Suprapubic skin (tissue), 4 donors: ENCODE measurements around the gene CD19. TPM values are rescaled to one million over a fixed set of nuclear protein-coding genes. Genes with fewer than 3 reads are reported as not detected.
"Not testable (repeated sequence)": the region's sequence is repeated elsewhere in the genome, so short reads cannot be mapped to it uniquely, and the experiment has no call there.

ENCODE experiments used
- DNase-seq, 2 donors: peaks; one replicate each; pipeline ENCODE4 v3.0.0-alpha.2; 2019; ENCODE audit warnings: low spot score in 2 of 2
- H3K27ac ChIP-seq: fragments of 200-600 bp; sonication (generic); one replicate; pipeline ENCODE4 v1.5.1; 2019
- H3K27me3 ChIP-seq: fragments of 200-600 bp; sonication (generic); one replicate; pipeline ENCODE4 v1.5.1; 2019
- H3K36me3 ChIP-seq: fragments of 200-600 bp; sonication (generic); one replicate; pipeline ENCODE4 v1.5.1; 2019
- H3K4me1 ChIP-seq: fragments of 200-600 bp; sonication (generic); one replicate; pipeline ENCODE4 v1.5.1; 2019
- H3K4me3 ChIP-seq: fragments of 200-600 bp; sonication (generic); one replicate; pipeline ENCODE4 v1.5.1; 2019; ENCODE audit warnings: mild to moderate bottlenecking
- H3K9me3 ChIP-seq: fragments of 200-600 bp; sonication (generic); one replicate; pipeline ENCODE4 v1.5.1; 2019
- EP300 ChIP-seq: sonication (generic); formaldehyde crosslinking; IDR thresholded peaks from one replicate; pipeline ENCODE4 v1.6.1; 2017; ENCODE audit warnings: antibody characterized with exemption
- POLR2A ChIP-seq, 2 donors: fragments of 450-650 bp; IDR thresholded peaks; one replicate each; pipeline ENCODE4 v1.6.1; 2017; ENCODE audit warnings: antibody characterized with exemption in 2 of 2, mild to moderate bottlenecking in 2 of 2, moderate library complexity in 2 of 2
- POLR2AphosphoS5 ChIP-seq, 3 donors: sonication (generic); formaldehyde crosslinking; IDR thresholded peaks; one replicate each; pipeline ENCODE4 v1.6.1; 2017; ENCODE audit warnings: antibody characterized with exemption in 3 of 3
- WGBS: methylation state at CpG from one replicate; pipeline ENCODE4 v1.1.5; 2018; 5-methylcytosine and 5-hydroxymethylcytosine counted together
- total RNA-seq, 4 donors: library from RNA; depleted of rRNA; stranded (reverse); fragments of >200 nt; gene quantifications; one replicate each; pipeline ENCODE4 v1.1.0, GENCODE V29; 2016
- TF ChIP-seq, protein P1 (sequence below), 2 donors: fragments of 200-600 bp in 1 of 2; fragments of 450-650 bp in 1 of 2; sonication (generic) in 1 of 2; IDR thresholded peaks; one replicate each; pipeline ENCODE4 v1.5.1; 2016 to 2019; ENCODE audit warnings: antibody characterized with exemption in 2 of 2, mild to moderate bottlenecking in 1 of 2, moderate library complexity in 1 of 2

The CD19 gene
- 1 to 10 TPM in 1 of 4 donors, under 1 TPM in 1, not detected in 2; 0.47 to 2.0 TPM for total RNA-seq

DNA sequence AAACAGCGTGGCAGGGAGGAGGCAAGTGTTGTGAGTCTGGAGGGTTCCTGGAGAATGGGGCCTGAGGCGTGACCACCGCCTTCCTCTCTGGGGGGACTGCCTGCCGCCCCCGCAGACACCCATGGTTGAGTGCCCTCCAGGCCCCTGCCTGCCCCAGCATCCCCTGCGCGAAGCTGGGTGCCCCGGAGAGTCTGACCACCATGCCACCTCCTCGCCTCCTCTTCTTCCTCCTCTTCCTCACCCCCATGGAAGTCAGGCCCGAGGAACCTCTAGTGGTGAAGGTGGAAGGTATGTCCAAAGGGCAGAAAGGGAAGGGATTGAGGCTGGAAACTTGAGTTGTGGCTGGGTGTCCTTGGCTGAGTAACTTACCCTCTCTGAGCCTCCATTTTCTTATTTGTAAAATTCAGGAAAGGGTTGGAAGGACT lies at the start of gene CD19:
Gene CD19 (plus strand): TSS at position 171 of the 425 bp plus-strand sequence. CDS start 30 bp downstream, at position 201.
- Histone ChIP-seq H3K9me3 (no peaks in the 10 kb centered on the region), H3K36me3 (no peaks in the 10 kb centered on the region), H3K4me3 (no peak within 1 kb of the TSS), H3K27ac (no peak within 1 kb of the TSS), H3K4me1 (peaks cover 3% of the 10 kb centered on the region), H3K27me3 (no peaks in the 10 kb centered on the region)
- DNase-seq: no peak
- TF ChIP-seq EP300 (no peak), POLR2AphosphoS5 (IDR thresholded peaks at IDR 0.05) (no peak), POLR2A (IDR thresholded peaks at IDR 0.05) (no peak)
- TF ChIP-seq, protein P1, sequence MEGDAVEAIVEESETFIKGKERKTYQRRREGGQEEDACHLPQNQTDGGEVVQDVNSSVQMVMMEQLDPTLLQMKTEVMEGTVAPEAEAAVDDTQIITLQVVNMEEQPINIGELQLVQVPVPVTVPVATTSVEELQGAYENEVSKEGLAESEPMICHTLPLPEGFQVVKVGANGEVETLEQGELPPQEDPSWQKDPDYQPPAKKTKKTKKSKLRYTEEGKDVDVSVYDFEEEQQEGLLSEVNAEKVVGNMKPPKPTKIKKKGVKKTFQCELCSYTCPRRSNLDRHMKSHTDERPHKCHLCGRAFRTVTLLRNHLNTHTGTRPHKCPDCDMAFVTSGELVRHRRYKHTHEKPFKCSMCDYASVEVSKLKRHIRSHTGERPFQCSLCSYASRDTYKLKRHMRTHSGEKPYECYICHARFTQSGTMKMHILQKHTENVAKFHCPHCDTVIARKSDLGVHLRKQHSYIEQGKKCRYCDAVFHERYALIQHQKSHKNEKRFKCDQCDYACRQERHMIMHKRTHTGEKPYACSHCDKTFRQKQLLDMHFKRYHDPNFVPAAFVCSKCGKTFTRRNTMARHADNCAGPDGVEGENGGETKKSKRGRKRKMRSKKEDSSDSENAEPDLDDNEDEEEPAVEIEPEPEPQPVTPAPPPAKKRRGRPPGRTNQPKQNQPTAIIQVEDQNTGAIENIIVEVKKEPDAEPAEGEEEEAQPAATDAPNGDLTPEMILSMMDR (IDR thresholded peaks at IDR 0.05): no peak
- WGBS: 94% methylated on average over 10 of the region's 10 CpGs

DNA sequence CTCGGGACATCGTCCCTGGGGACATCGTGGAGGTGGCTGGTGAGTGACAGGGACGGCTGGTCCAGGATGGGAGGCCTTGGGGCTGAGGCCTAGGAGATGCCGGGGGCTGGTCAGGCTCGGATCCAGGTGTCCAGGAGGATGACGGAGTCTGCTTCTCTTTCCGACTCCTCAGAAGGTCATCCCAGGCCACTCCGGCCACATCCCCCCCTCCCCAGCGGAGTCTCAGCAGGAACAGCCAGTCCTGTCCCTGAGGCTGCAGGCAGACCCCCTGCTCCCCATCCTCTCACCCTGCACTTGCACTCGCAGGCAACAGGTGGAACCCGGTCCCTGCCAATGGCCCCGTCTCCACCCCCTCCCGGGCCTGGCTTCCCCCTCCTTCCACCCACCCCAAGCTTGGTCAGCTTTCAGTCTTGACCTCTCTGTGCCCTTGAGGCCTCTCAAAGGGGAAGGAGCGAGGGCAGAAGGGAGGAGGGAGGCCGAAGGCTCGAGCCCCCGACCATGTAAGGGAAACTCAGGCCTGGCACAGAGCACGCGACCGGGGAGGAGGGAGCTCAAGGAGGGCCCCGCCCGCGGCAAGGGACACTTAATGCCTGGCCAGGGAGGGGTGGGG lies 49.1 kb upstream of the CD19 start:
- TF ChIP-seq EP300 (no peak), POLR2A (IDR thresholded peaks at IDR 0.05) (no peak), POLR2AphosphoS5 (IDR thresholded peaks at IDR 0.05) (no peak)
- TF ChIP-seq, protein P1 (IDR thresholded peaks at IDR 0.05): no peak
- WGBS: 42% methylated on average over 23 of the region's 24 CpGs
- no peak for DNase-seq

DNA sequence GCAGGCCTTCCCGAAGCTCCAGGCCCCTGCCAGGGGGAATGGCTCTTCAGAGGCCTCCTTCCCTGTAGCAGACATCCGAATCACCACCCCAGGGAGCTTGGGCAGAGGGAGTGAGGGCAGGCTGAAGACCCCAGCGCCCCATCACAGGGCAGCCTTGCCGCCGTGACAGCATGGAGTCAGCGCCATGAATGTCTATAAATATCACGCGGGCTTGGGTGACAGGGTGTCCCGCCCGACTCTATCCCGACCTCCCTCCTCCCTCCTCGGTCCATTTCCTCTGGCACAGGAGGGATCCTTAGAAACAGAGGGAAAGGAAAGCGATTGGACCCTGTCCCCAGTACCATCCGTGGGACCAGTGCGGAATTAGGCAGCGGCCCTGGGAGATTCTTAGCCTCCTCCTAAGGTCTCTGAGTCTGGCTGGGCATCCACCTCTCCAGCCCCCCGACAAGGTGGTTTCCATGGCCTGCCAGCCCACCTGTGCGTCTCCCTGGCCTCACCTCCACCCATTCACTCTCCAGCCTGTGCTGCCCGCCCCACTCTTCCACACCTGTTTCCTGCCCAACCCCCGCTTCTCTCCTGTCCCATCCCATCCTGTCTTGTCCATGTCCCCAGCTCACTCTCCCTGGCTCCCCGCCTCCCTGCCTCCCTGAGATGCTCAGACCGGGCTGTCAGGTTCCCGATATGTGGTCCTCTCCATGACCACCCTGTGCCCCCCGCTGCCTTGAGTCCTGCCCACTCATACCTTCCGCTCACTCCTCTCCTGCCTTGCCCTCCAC lies 48.4 kb upstream of the CD19 start:
- Histone ChIP-seq H3K27ac (no peak overlapping the region), H3K36me3 (no peaks in the 10 kb centered on the region), H3K9me3 (no peaks in the 10 kb centered on the region), H3K4me3 (no peak overlapping the region), H3K27me3 (peaks cover 18% of the 10 kb centered on the region), H3K4me1 (peaks cover 17% of the 10 kb centered on the region)
- DNase-seq: no peak
- 53% methylated on average over 25 of the region's 25 CpGs for WGBS
- TF ChIP-seq POLR2A (IDR thresholded peaks at IDR 0.05): no peak
- TF ChIP-seq EP300: no peak
- no peak for TF ChIP-seq POLR2AphosphoS5 (IDR thresholded peaks at IDR 0.05)
- TF ChIP-seq, protein P1 (IDR thresholded peaks at IDR 0.05): no peak

More for the DNA sequence above, 49.1 kb upstream of the CD19 start:
- Histone ChIP-seq H3K9me3 (no peaks in the 10 kb centered on the region), H3K36me3 (no peaks in the 10 kb centered on the region), H3K27ac (no peak overlapping the region), H3K4me3 (no peak overlapping the region), H3K4me1 (peaks cover 17% of the 10 kb centered on the region), H3K27me3 (peaks cover 18% of the 10 kb centered on the region)

DNA sequence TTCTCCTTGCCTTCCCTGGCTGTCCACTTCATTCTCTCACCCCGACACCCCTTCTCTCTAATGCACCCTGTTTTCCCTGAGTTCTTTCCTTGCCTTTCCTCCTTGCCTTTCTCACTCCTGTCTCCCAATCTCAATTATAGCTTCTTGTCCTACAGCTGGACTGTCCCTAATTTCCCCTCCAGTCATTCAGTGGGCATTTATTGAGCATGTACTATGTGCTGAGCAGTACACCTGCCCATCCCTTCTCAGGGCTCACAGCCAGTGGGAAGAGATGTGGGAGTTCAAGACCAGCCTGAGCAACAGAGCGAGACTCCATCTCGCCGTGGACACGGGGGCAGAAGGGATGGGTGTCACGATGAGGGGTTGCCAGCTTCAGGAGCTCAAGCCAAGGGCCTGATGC lies 47.7 kb upstream of the CD19 start:
- Histone ChIP-seq H3K27me3 (peaks cover 18% of the 10 kb centered on the region), H3K4me3 (no peak overlapping the region), H3K27ac (no peak overlapping the region), H3K4me1 (peaks cover 13% of the 10 kb centered on the region), H3K36me3 (no peaks in the 10 kb centered on the region), H3K9me3 (no peaks in the 10 kb centered on the region)
- no peak for DNase-seq
- TF ChIP-seq EP300 (no peak), POLR2AphosphoS5 (IDR thresholded peaks at IDR 0.05) (no peak), POLR2A (IDR thresholded peaks at IDR 0.05) (no peak)
- TF ChIP-seq, protein P1 (IDR thresholded peaks at IDR 0.05): no peak
- 92% methylated on average over 6 of the region's 6 CpGs for WGBS

DNA sequence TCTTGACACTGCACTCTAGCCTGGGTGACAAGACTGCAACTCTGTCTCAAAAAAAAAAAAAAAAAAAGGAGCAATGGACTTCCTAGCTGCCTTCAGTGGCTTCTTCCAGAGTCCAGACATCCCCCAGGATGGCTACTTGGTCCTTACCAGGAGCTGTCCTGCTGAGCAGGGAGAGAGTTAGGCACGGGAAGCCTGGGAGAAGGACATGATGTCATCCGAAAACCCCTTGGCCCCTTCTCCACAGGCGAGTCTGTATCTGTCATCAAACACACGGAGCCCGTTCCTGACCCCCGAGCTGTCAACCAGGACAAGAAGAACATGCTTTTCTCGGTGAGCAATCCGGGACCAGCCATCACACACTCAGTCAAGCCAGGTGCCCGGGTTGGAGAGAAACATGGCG lies 44.8 kb upstream of the CD19 start:
- no peaks in the 10 kb centered on the region for H3K9me3 ChIP-seq
- no peak for TF ChIP-seq EP300
- TF ChIP-seq, protein P1 (IDR thresholded peaks at IDR 0.05): no peak
- no peak for TF ChIP-seq POLR2A (IDR thresholded peaks at IDR 0.05)
- TF ChIP-seq POLR2AphosphoS5 (IDR thresholded peaks at IDR 0.05): no peak
- H3K4me1 ChIP-seq: no peaks in the 10 kb centered on the region
- H3K27ac ChIP-seq: no peak overlapping the region
- 55% methylated on average over 10 of the region's 10 CpGs for WGBS
- H3K4me3 ChIP-seq: no peak overlapping the region
- no peak for DNase-seq
- H3K27me3 ChIP-seq: peaks cover 10% of the 10 kb centered on the region
- H3K36me3 ChIP-seq: no peaks in the 10 kb centered on the region

DNA sequence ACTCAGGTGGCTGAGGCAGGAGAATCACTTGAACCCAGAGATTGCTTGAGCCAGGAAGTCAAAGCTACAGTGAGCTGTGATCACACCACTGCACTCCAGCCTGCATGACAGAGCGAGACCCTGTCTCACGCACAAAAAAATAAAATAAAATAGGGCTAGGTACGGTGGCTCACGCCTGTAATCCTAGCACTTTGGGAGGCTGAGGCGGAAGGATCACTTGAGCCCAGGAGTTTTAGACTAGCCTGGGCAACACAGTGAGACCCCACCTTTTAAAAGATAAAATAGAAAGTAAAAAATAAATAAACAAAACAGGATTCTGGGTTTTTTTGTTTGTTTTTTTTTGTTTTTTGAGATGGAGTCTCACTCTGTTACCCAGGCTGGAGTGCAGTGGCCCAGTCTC lies 41.4 kb upstream of the CD19 start:
- not testable (repeated sequence) for H3K4me1 ChIP-seq, H3K27ac ChIP-seq, H3K36me3 ChIP-seq, H3K9me3 ChIP-seq, DNase-seq, H3K27me3 ChIP-seq, H3K4me3 ChIP-seq
- 98% methylated on average over 5 of the region's 5 CpGs for WGBS
